GM21526 (cell line): ENCODE measurements around the gene LDHD.
"Not testable (repeated sequence)": the region's sequence is repeated elsewhere in the genome, so short reads cannot be mapped to it uniquely, and the experiment has no call there.

Source experiments
- ATAC-seq: cut with Tn5 transposase; IDR thresholded peaks from one replicate; pipeline ENCODE4 v1.9.1; 2021; ENCODE audit warnings: moderate library complexity; ENCODE audit not compliant: unreplicated experiment, low FRiP score

Gene LDHD

GRCh38 chr16:75100603-75100990, 16.0 kb downstream of the LDHD start:
- ATAC-seq, result no peak

- no peak for ATAC-seq
These were observed 16.6 kb downstream of the LDHD start for GRCh38 chr16:75099738-75100602.

GRCh38 chr16:75099075-75099667, 17.4 kb downstream of the LDHD start:
- ATAC-seq, result no peak

GRCh38 chr16:75097941-75098901, 18.4 kb downstream of the LDHD start:
- ATAC-seq, result no peak

GRCh38 chr16:75097191-75097761, 19.3 kb downstream of the LDHD start:
- ATAC-seq, result no peak

- ATAC-seq, result no peak
These were observed 19.9 kb downstream of the LDHD start for GRCh38 chr16:75096656-75097055.

- ATAC-seq, result no peak
These were observed 21.4 kb downstream of the LDHD start for GRCh38 chr16:75095204-75095621.

- no peak for ATAC-seq
These were observed 22.7 kb downstream of the LDHD start for GRCh38 chr16:75093598-75094540.

GRCh38 chr16:75092777-75093176, 23.8 kb downstream of the LDHD start:
- ATAC-seq, result no peak

GRCh38 chr16:75091619-75092018, 25.0 kb downstream of the LDHD start:
- ATAC-seq, result not testable (repeated sequence)

GRCh38 chr16:75090899-75091298, 25.7 kb downstream of the LDHD start:
- not testable (repeated sequence) for ATAC-seq

- ATAC-seq, result no peak
These were observed 26.9 kb downstream of the LDHD start for GRCh38 chr16:75089486-75090202.

- no peak for ATAC-seq
These were observed 27.6 kb downstream of the LDHD start for GRCh38 chr16:75088934-75089333.

- ATAC-seq, result no peak
These were observed 28.4 kb downstream of the LDHD start for GRCh38 chr16:75088216-75088615.

- no peak for ATAC-seq
These were observed 29.1 kb downstream of the LDHD start for GRCh38 chr16:75087375-75087979.

- no peak for ATAC-seq
These were observed 29.7 kb downstream of the LDHD start for GRCh38 chr16:75086688-75087374.

GRCh38 chr16:75086281-75086680, 30.3 kb downstream of the LDHD start:
- no peak for ATAC-seq

- no peak for ATAC-seq
These were observed 31.0 kb downstream of the LDHD start for GRCh38 chr16:75085556-75085955.
